Measurements from ENCODE around the gene OPN3.
A peak's percentile ranks its signal among the peaks of the same experiment; 100 is the strongest.

The OPN3 gene

GRCh38 chr1:241557031-241557430, 83.1 kb downstream of the OPN3 start:
- peak overlapping the region; percentile 69 for H3K4me3 ChIP-seq
- peak overlapping the region; percentile 100 for H3K27ac ChIP-seq
- H3K36me3 ChIP-seq (ENCODE audit: insufficient read depth, low read length) = peaks cover 52% of the 10 kb centered on the region
- peak overlapping the region; percentile 81 for H3K9ac ChIP-seq (ENCODE audit: insufficient read length)
- no peak for DNase-seq (ENCODE audit: low read depth, low spot score)
- TF ChIP-seq EZH2 (IDR thresholded peaks at IDR 0.05) (no peak), FOXP2 (optimal IDR thresholded peaks at IDR 0.05; ENCODE audit: control extremely low read depth, extremely low read length, insufficient read depth) (no peak), POLR2AphosphoS5 (IDR thresholded peaks at IDR 0.05; ENCODE audit: borderline replicate concordance, low read depth, low read length) (no peak)
- H3K9me3 ChIP-seq (ENCODE audit: low read depth, low read length) = no peaks in the 10 kb centered on the region

GRCh38 chr1:241555526-241555925, 84.6 kb downstream of the OPN3 start:
- no peak overlapping the region for H3K4me3 ChIP-seq
- H3K36me3 ChIP-seq (ENCODE audit: insufficient read depth, low read length) = peaks cover 52% of the 10 kb centered on the region
- H3K9ac ChIP-seq (ENCODE audit: insufficient read length) = peak overlapping the region; percentile 7
- TF ChIP-seq FOXP2 (optimal IDR thresholded peaks at IDR 0.05; ENCODE audit: control extremely low read depth, extremely low read length, insufficient read depth) = no peak
- no peak for TF ChIP-seq POLR2AphosphoS5 (IDR thresholded peaks at IDR 0.05; ENCODE audit: borderline replicate concordance, low read depth, low read length)
- no peak for TF ChIP-seq EZH2 (IDR thresholded peaks at IDR 0.05)
- peak overlapping the region; percentile 100 for H3K27ac ChIP-seq
- no peaks in the 10 kb centered on the region for H3K9me3 ChIP-seq (ENCODE audit: low read depth, low read length)
- DNase-seq (ENCODE audit: low read depth, low spot score) = no peak

GRCh38 chr1:241553886-241554592, 86.1 kb downstream of the OPN3 start:
- peak; percentile 90 for DNase-seq (ENCODE audit: low read depth, low spot score)
- Histone ChIP-seq H3K9me3 (ENCODE audit: low read depth, low read length) (no peaks in the 10 kb centered on the region), H3K9ac (ENCODE audit: insufficient read length) (peak overlapping the region; percentile 58), H3K4me3 (peak overlapping the region; percentile 30; the same call in 1 of the 2 replicates), H3K36me3 (ENCODE audit: insufficient read depth, low read length) (peaks cover 58% of the 10 kb centered on the region), H3K27ac (peak overlapping the region; percentile 100)
- TF ChIP-seq FOXP2 (optimal IDR thresholded peaks at IDR 0.05; ENCODE audit: control extremely low read depth, extremely low read length, insufficient read depth) (no peak), POLR2AphosphoS5 (IDR thresholded peaks at IDR 0.05; ENCODE audit: borderline replicate concordance, low read depth, low read length) (peak; percentile 18; the same call in 1 of the 2 replicates), EZH2 (IDR thresholded peaks at IDR 0.05) (no peak)

- Histone ChIP-seq H3K27ac (peak overlapping the region; percentile 98), H3K9ac (ENCODE audit: insufficient read length) (no peak overlapping the region)
Measured at GRCh38 chr1:241551759-241552638, 88.2 kb downstream of the OPN3 start.

GRCh38 chr1:241550318-241550717, 89.9 kb downstream of the OPN3 start:
- Histone ChIP-seq H3K9me3 (ENCODE audit: low read depth, low read length) (no peaks in the 10 kb centered on the region; the same call in 1 of the 2 replicates), H3K36me3 (ENCODE audit: insufficient read depth, low read length) (peaks cover 75% of the 10 kb centered on the region), H3K4me3 (no peak overlapping the region), H3K9ac (ENCODE audit: insufficient read length) (peak overlapping the region; percentile 14), H3K27ac (peak overlapping the region; percentile 57; the same call in 1 of the 2 replicates)
- no peak for DNase-seq (ENCODE audit: low read depth, low spot score)
- TF ChIP-seq EZH2 (IDR thresholded peaks at IDR 0.05) = no peak
- TF ChIP-seq FOXP2 (optimal IDR thresholded peaks at IDR 0.05; ENCODE audit: control extremely low read depth, extremely low read length, insufficient read depth) = no peak
- no peak for TF ChIP-seq POLR2AphosphoS5 (IDR thresholded peaks at IDR 0.05; ENCODE audit: borderline replicate concordance, low read depth, low read length)

More at GRCh38 chr1:241551759-241552638, 88.2 kb downstream of the OPN3 start:
- TF ChIP-seq FOXP2 (optimal IDR thresholded peaks at IDR 0.05; ENCODE audit: control extremely low read depth, extremely low read length, insufficient read depth) (no peak), EZH2 (IDR thresholded peaks at IDR 0.05) (no peak), POLR2AphosphoS5 (IDR thresholded peaks at IDR 0.05; ENCODE audit: borderline replicate concordance, low read depth, low read length) (no peak)
- Histone ChIP-seq H3K36me3 (ENCODE audit: insufficient read depth, low read length) (peaks cover 70% of the 10 kb centered on the region), H3K9me3 (ENCODE audit: low read depth, low read length) (no peaks in the 10 kb centered on the region), H3K4me3 (no peak overlapping the region)
- no peak for DNase-seq (ENCODE audit: low read depth, low spot score)

- no peak overlapping the region for H3K27ac ChIP-seq
- no peak overlapping the region for H3K4me3 ChIP-seq
- DNase-seq (ENCODE audit: low read depth, low spot score) = no peak
- no peak overlapping the region for H3K9ac ChIP-seq (ENCODE audit: insufficient read length)
- no peak for TF ChIP-seq EZH2 (IDR thresholded peaks at IDR 0.05)
- no peak for TF ChIP-seq POLR2AphosphoS5 (IDR thresholded peaks at IDR 0.05; ENCODE audit: borderline replicate concordance, low read depth, low read length)
- no peak for TF ChIP-seq FOXP2 (optimal IDR thresholded peaks at IDR 0.05; ENCODE audit: control extremely low read depth, extremely low read length, insufficient read depth)
- peaks cover 86% of the 10 kb centered on the region for H3K36me3 ChIP-seq (ENCODE audit: insufficient read depth, low read length)
- H3K9me3 ChIP-seq (ENCODE audit: low read depth, low read length) = peaks cover 3% of the 10 kb centered on the region; the same call in 1 of the 2 replicates
Measured at GRCh38 chr1:241548008-241548407, 92.2 kb downstream of the OPN3 start.
